Uterus (tissue), 2 donors: ENCODE results near the gene MYL7.

Source experiments
- POLR2A ChIP-seq, 2 donors: fragments of 450-650 bp; IDR thresholded peaks; one replicate each; pipeline ENCODE4 v1.6.1; 2016; ENCODE audit warnings: antibody characterized with exemption in 2 of 2, mild to moderate bottlenecking in 1 of 2, moderate library complexity in 1 of 2
- TF ChIP-seq, protein P1 (sequence below), 4 experiments: fragments of 200-600 bp in 2 of 4; fragments of 450-650 bp in 2 of 4; sonication (generic) in 2 of 4; IDR thresholded peaks; one replicate each; pipeline ENCODE4 v1.5.1; 2016 to 2019; ENCODE audit warnings: antibody characterized with exemption in 4 of 4, mild to moderate bottlenecking in 2 of 4, moderate library complexity in 1 of 4

DNA sequence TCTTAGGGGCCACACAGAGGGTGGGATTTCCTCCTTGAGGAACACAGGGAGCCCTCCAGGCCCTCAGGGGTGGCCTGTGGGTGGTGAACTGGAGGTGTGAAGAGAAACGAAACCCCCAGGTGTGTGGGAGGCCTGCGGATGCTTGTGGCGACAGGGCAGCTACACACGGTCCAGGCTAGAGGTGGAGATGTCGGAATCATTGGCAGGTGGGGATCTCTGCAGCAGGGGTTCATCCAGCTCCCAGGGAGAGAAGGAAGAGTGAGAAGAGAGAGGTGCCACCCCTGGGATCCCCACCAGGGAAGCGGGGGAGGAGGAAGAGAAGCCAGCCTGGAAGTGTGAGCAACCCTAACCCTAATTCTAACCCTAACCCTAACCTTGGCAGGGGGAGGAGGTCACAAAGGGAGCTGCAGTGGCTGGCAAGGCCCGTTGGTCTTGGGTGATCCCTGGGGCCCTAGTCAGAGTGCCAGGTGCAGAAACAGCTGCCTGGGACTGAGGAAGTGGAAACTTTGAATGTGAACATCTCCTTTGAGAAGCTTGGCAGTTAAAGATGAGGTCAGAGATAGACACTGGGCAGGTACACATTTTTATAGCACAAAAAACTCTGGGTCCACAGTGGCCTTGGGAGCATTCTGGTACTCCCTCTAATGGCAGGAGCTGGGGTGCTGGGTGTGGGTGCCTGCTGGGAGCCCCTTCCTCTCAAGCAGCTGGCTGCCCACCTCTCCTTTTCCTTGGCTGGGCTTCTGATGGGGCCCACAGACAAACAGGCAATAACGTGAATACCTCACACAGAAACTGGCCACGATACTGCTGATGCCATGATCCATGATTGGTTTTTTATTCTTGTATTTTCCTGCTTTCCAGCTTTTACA, 43.8 kb downstream of the MYL7 start:
- TF ChIP-seq, protein P1, sequence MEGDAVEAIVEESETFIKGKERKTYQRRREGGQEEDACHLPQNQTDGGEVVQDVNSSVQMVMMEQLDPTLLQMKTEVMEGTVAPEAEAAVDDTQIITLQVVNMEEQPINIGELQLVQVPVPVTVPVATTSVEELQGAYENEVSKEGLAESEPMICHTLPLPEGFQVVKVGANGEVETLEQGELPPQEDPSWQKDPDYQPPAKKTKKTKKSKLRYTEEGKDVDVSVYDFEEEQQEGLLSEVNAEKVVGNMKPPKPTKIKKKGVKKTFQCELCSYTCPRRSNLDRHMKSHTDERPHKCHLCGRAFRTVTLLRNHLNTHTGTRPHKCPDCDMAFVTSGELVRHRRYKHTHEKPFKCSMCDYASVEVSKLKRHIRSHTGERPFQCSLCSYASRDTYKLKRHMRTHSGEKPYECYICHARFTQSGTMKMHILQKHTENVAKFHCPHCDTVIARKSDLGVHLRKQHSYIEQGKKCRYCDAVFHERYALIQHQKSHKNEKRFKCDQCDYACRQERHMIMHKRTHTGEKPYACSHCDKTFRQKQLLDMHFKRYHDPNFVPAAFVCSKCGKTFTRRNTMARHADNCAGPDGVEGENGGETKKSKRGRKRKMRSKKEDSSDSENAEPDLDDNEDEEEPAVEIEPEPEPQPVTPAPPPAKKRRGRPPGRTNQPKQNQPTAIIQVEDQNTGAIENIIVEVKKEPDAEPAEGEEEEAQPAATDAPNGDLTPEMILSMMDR (IDR thresholded peaks at IDR 0.05): no peak
- no peak for TF ChIP-seq POLR2A (IDR thresholded peaks at IDR 0.05)
